T-cell (primary cell): Measurements from ENCODE around the gene CLEC20A. TPM values are rescaled to one million over a fixed set of nuclear protein-coding genes. Genes with fewer than 3 reads are reported as not detected.

Experiments used
- ATAC-seq, 4 experiments: fragments of 200-7000 bp in 3 of 4; fragments of 150-1000 bp in 1 of 4; cut with Tn5 transposase; replicated peaks in 1 of 4; 1 replicate in 3 of 4; 2 replicates in 1 of 4; pipeline ENCODE4 v1.10.0; 2021; ENCODE audit warnings: moderate library complexity in 3 of 4, mild to moderate bottlenecking in 2 of 4, moderate number of reproducible peaks in 1 of 4
- CTCF ChIA-PET, 2 donors: fragments of 300-600 bp; sonication (Branson Sonifier 250); formaldehyde crosslinking; loops; one replicate each; lab custom pipeline; 2022; ENCODE audit warnings: antibody characterized with exemption in 2 of 2; lab: Charles Lee
- POLR2A ChIA-PET, 2 donors: fragments of 300-600 bp; sonication (Branson Sonifier 250); formaldehyde crosslinking; loops; one replicate each; lab custom pipeline; 2022; ENCODE audit warnings: antibody characterized with exemption in 2 of 2; lab: Charles Lee
- DNase-seq, 35 experiments: peaks; one replicate each; pipeline versions ENCODE4 v3.0.0 to v3.0.0-alpha.2; 2013 to 2023
- H3K27ac ChIP-seq: one replicate; pipeline ENCODE4 v1.5.1; 2013; ENCODE audit warnings: low read length
- H3K27me3 ChIP-seq, 2 experiments: replicated peaks in 1 of 2; 1 replicate in 1 of 2; 2 replicates in 1 of 2; pipeline versions ENCODE4 v1.6.1 to v1.7.0; 2013; ENCODE audit warnings: low read length in 1 of 2, mixed read lengths in 1 of 2; ENCODE audit not compliant: control insufficient read depth in 2 of 2, insufficient read depth in 2 of 2; ENCODE audit errors: extremely low read depth in 1 of 2
- H3K36me3 ChIP-seq, 2 donors: 1 replicate in 1 of 2; 2 replicates in 1 of 2; pipeline versions ENCODE4 v1.6.1 to v1.7.0; 2013; ENCODE audit warnings: low read length in 1 of 2; ENCODE audit not compliant: control insufficient read depth in 2 of 2, insufficient read depth in 1 of 2; ENCODE audit errors: extremely low read depth in 1 of 2
- H3K4me1 ChIP-seq, 2 experiments: 1 replicate in 1 of 2; 2 replicates in 1 of 2; pipeline versions ENCODE4 v1.6.1 to v1.7.0; 2013; ENCODE audit warnings: low read length in 2 of 2, mixed read lengths in 1 of 2; ENCODE audit not compliant: insufficient read depth in 2 of 2, control insufficient read depth in 1 of 2; ENCODE audit errors: extremely low read depth in 1 of 2
- H3K4me3 ChIP-seq, 2 donors: 1 replicate in 1 of 2; 2 replicates in 1 of 2; pipeline versions ENCODE4 v1.5.1 to v1.7.0; 2013; ENCODE audit warnings: mild to moderate bottlenecking in 2 of 2, low read length in 1 of 2, moderate library complexity in 1 of 2; ENCODE audit not compliant: control insufficient read depth in 1 of 2; ENCODE audit errors: extremely low read depth in 1 of 2
- H3K9me3 ChIP-seq: 2 replicates; pipeline ENCODE4 v1.7.0; 2013
- H3K27ac Mint-ChIP-seq, 2 donors: one replicate each; pipeline ENCODE4 v1.8.0; 2020 to 2021; ENCODE audit warnings: mild to moderate bottlenecking in 2 of 2, mixed read lengths in 2 of 2
- H3K27me3 Mint-ChIP-seq, 2 donors: one replicate each; pipeline ENCODE4 v1.8.0; 2021 to 2022; ENCODE audit warnings: mixed read lengths in 2 of 2
- H3K36me3 Mint-ChIP-seq: one replicate; pipeline ENCODE4 v1.8.0; 2021; ENCODE audit warnings: mixed read lengths
- H3K4me1 Mint-ChIP-seq, 3 donors: one replicate each; pipeline ENCODE4 v1.8.0; 2020 to 2022; ENCODE audit warnings: mixed read lengths in 3 of 3, mild to moderate bottlenecking in 1 of 3
- H3K4me3 Mint-ChIP-seq, 3 donors: one replicate each; pipeline ENCODE4 v1.8.0; 2020 to 2022; ENCODE audit warnings: mild to moderate bottlenecking in 3 of 3, mixed read lengths in 3 of 3, moderate library complexity in 3 of 3
- H3K9me3 Mint-ChIP-seq, 3 donors: one replicate each; pipeline ENCODE4 v1.8.0; 2020 to 2022; ENCODE audit warnings: mixed read lengths in 3 of 3
- WGBS: methylation state at CpG from one replicate; pipeline ENCODE4 v1.1.5; 2013; ENCODE audit warnings: missing lambda C conversion rate; ENCODE audit not compliant: insufficient coverage; 5-methylcytosine and 5-hydroxymethylcytosine counted together
- total RNA-seq, 35 experiments: library from RNA in 6 of 35; stranded (reverse) in 6 of 35; fragments of 120-200 nt in 1 of 35; gene quantifications; one replicate each; pipeline versions ENCODE4 v1.2.1 to v1.2.4 and lab custom pipeline; 2013 to 2026

The CLEC20A gene
- total RNA-seq, 5 donors from 2014 or later (not counting 1 experiment from before 2014, with no cell fraction given): not detected

DNA sequence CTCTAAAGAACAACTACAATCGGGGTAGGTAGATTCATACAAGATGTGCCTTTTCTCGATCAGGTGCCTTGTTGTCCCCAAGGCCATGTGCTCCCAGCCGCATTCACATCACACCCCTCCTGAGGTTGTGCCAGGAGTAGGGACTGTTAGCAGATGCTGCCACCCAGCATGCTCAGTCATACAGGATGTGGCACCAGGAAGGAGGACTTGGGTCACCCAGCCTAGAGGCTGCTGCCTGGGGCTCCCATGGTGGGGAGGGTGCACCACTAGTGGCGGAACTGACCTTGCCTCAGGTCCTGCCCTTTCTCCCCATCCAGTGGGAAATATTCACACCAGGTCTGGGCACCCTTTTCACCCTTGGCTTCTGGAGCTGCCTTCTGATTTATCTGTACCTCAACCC, 24.5 kb upstream of the CLEC20A start:
- H3K4me1 ChIP-seq: no peaks in the 10 kb centered on the region
- no peaks in the 10 kb centered on the region for H3K9me3 ChIP-seq
- Mint-ChIP-seq H3K4me3 (no peak overlapping the region), H3K27ac (no peak overlapping the region), H3K27me3 (no peaks in the 10 kb centered on the region), H3K9me3 (no peaks in the 10 kb centered on the region), H3K4me1 (no peaks in the 10 kb centered on the region), H3K36me3 (no peaks in the 10 kb centered on the region)
- no peak overlapping the region for H3K4me3 ChIP-seq
- ChIA-PET CTCF (no interaction called here), POLR2A (no interaction called here)
- peak in 1 of 4 experiments; percentile 38 for ATAC-seq
- H3K27ac ChIP-seq: no peak overlapping the region
- no peak for DNase-seq
- 100% methylated on average over 1 of the region's 4 CpGs for WGBS
- peaks cover 0 to 2% of the 10 kb centered on the region in 2 experiments for H3K27me3 ChIP-seq
- no peaks in the 10 kb centered on the region for H3K36me3 ChIP-seq

DNA sequence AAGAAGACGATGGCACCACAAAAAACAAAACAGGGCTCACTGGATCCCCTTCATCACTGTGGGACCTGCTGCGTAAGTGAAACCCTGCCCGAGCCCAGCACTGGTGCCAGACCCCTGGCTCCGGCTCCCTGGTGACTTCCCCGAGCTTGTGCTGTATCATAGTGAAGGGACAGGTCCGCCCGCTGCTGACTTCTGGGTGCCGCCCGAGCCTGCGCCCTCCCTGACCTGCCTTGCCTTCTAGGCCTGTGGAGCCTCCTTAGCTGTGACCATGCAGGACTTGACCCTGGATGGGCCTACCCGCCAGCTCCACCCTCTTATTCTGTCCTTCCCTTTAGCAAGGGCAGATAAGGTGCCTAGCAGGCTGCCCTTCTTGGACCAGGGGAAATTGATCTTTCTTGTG, 24.0 kb upstream of the CLEC20A start:
- H3K4me1 ChIP-seq: no peaks in the 10 kb centered on the region
- Mint-ChIP-seq H3K27me3 (no peaks in the 10 kb centered on the region), H3K4me3 (no peak overlapping the region), H3K9me3 (no peaks in the 10 kb centered on the region), H3K4me1 (no peaks in the 10 kb centered on the region), H3K27ac (no peak overlapping the region), H3K36me3 (no peaks in the 10 kb centered on the region)
- peaks cover 0 to 2% of the 10 kb centered on the region in 2 experiments for H3K27me3 ChIP-seq
- no peak overlapping the region for H3K4me3 ChIP-seq
- ATAC-seq (peak in 1 of 4 experiments; percentile 38), DNase-seq (no peak)
- no peaks in the 10 kb centered on the region for H3K36me3 ChIP-seq
- ChIA-PET POLR2A (no interaction called here), CTCF (no interaction called here)
- WGBS: 88% methylated on average over 11 of the region's 11 CpGs
- H3K9me3 ChIP-seq: no peaks in the 10 kb centered on the region
- no peak overlapping the region for H3K27ac ChIP-seq

DNA sequence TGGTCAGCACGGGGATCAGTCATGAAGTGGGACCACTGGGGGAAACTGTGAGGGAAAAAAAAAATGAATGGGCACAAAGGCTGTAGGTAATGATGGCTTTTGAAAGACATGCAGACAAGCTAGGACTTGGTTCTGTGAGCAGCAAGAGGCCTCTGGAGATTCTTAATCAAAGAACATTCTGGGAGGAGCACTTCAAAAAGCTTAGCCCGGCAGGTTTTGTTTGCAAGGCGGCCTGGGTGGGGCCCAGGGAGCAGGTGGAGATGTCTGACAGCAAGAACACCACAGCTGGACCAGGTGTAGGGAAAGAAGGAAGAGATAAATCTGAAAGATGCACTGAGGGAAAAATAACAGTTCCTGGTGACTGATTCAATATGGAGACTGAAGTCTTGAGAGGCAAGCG, 22.1 kb upstream of the CLEC20A start:
- H3K27me3 ChIP-seq: peaks cover 0 to 4% of the 10 kb centered on the region in 2 experiments
- no peak overlapping the region for H3K4me3 ChIP-seq
- no peaks in the 10 kb centered on the region for H3K4me1 ChIP-seq
- no peak overlapping the region for H3K27ac ChIP-seq
- CTCF ChIA-PET: no interaction called here
- H3K36me3 ChIP-seq: no peaks in the 10 kb centered on the region
- Mint-ChIP-seq H3K4me3 (no peak overlapping the region), H3K36me3 (no peaks in the 10 kb centered on the region), H3K9me3 (no peaks in the 10 kb centered on the region), H3K4me1 (no peaks in the 10 kb centered on the region), H3K27me3 (no peaks in the 10 kb centered on the region), H3K27ac (no peak overlapping the region)
- no peak for ATAC-seq
- 74% methylated on average over 4 of the region's 4 CpGs for WGBS
- H3K9me3 ChIP-seq: no peaks in the 10 kb centered on the region
- DNase-seq: no peak
- POLR2A ChIA-PET: interaction anchor here in 1 of 2 donors (0.6 to 0.8 kb wide), 2 partner anchors 19 to 27 kb away, joined by 3 to 6 read pairs; no protein-coding TSS in a partner anchor

DNA sequence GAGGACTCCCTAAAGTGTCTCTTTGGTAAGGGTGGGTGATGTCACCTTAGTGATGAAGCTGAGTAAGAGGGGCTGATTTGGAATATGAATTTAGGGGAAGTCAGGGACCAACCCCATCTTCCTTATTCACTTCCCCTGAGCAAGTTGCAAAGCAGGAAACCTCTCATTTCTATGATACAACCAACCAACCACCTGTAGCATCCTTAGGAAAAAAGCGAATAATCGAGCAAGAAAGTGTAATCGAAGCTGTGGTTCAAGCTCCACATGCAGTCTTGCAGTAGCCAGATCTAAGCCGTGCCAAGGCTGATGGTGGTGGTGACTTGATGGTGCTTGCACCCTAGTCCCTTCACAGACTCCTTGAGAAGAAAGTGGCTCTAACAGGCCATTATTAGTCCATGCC, 19.3 kb upstream of the CLEC20A start:
- Histone ChIP-seq H3K4me3 (no peak overlapping the region), H3K4me1 (no peaks in the 10 kb centered on the region), H3K9me3 (no peaks in the 10 kb centered on the region), H3K27ac (no peak overlapping the region), H3K27me3 (peaks cover 0 to 4% of the 10 kb centered on the region in 2 experiments), H3K36me3 (no peaks in the 10 kb centered on the region)
- ATAC-seq (no peak), DNase-seq (no peak)
- Mint-ChIP-seq H3K36me3 (no peaks in the 10 kb centered on the region), H3K4me1 (no peaks in the 10 kb centered on the region), H3K27me3 (no peaks in the 10 kb centered on the region), H3K27ac (no peak overlapping the region), H3K4me3 (no peak overlapping the region), H3K9me3 (no peaks in the 10 kb centered on the region)
- ChIA-PET CTCF (no interaction called here), POLR2A (no interaction called here)
- no CpG with 5 or more reads among the region's 4 CpGs for WGBS

DNA sequence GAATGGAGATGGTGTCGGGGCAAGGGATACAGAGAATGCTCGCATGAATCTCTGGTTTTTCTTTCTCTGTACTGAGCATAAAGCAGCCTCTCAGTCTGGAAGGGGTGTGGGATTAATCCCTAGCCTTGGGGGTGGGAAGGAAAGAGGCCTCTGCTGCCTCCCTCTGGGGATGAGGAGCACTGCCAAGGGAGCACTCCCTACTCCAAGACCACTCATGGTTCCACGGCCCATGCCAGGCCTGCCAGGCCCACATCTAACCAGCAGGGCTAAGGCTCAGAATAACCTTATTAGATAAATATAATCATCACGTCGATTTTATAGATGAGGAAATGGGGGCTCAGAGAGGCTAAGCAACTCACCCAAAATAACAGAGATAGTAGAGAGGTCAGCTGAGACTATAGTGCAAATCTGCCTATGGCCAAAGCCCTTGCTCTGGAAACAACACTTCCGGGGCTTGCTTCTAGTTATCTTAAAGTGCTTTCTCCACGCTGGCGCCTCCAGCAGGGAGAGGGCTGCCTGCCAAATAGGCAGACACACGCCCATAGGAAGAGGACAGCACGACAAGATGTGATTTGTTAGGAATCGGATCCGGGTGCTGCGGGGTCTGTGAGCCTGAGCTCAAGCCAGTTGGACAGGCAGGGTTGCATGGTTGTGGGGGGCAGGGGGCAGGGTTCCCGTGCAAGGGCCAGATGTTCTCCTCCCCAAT, 16.7 kb upstream of the CLEC20A start:
- WGBS: 84% methylated on average over 7 of the region's 14 CpGs
- Histone ChIP-seq H3K4me1 (no peaks in the 10 kb centered on the region), H3K27ac (no peak overlapping the region), H3K27me3 (peaks cover 0 to 5% of the 10 kb centered on the region in 2 experiments), H3K4me3 (no peak overlapping the region), H3K36me3 (no peaks in the 10 kb centered on the region), H3K9me3 (no peaks in the 10 kb centered on the region)
- Mint-ChIP-seq H3K27me3 (no peaks in the 10 kb centered on the region), H3K27ac (no peak overlapping the region), H3K4me1 (no peaks in the 10 kb centered on the region), H3K9me3 (no peaks in the 10 kb centered on the region), H3K4me3 (no peak overlapping the region), H3K36me3 (no peaks in the 10 kb centered on the region)
- no peak for ATAC-seq
- CTCF ChIA-PET: no interaction called here
- DNase-seq: no peak
- POLR2A ChIA-PET: no interaction called here

DNA sequence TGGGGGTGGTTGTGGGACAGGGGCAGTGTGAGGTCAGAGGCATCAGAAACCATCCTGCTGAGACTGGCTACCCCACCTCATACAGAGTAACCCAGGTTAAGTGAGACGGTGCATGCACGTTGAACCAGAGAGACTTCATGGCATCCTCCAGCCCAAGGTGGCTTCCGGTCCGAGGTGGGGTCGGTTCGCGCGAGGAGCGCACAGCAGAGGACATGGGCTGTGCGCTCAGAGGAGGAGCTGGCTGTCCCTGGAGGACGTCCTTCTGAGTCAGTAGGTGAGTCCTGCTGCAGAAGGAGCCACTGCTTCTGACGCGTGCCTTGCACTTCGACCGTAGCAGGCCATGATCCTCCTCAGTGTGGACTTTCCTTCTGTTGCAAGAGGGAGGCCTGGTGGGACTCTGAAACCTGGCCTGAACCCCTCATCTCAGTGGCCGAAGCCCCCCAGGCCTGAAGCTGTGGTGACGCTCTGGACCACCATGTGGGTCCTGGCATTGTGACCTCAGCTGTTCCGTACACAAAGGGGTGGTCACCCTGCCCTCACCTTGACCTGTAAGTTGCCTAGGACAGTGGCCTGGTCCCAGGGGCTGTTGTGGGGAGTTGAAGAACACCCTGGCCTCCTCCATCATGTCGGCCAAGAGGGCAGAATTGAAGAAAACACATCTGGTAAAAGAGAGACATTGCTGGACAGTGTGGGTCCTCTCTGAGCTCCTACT, 16.0 kb upstream of the CLEC20A start, which contains the start of gene TEX35:
Gene TEX35 (plus strand): TSS at position 544 of the 712 bp plus-strand sequence. CDS start 80 bp downstream, at position 624.
- ATAC-seq (no peak), DNase-seq (no peak)
- Mint-ChIP-seq H3K36me3 (no peaks in the 10 kb centered on the region), H3K4me3 (no peak within 1 kb of the TSS), H3K27me3 (no peaks in the 10 kb centered on the region), H3K4me1 (no peaks in the 10 kb centered on the region), H3K9me3 (no peaks in the 10 kb centered on the region), H3K27ac (no peak within 1 kb of the TSS)
- WGBS: 88% methylated on average over 13 of the region's 19 CpGs
- Histone ChIP-seq H3K27ac (no peak within 1 kb of the TSS), H3K27me3 (peaks cover 0 to 5% of the 10 kb centered on the region in 2 experiments), H3K4me1 (no peaks in the 10 kb centered on the region), H3K9me3 (no peaks in the 10 kb centered on the region), H3K36me3 (no peaks in the 10 kb centered on the region), H3K4me3 (no peak within 1 kb of the TSS)
- ChIA-PET POLR2A (no interaction called here), CTCF (no interaction called here)
